Mesothelial cell of epicardium (in vitro differentiated cells): Measurements from ENCODE around the gene SMURF2. TPM values are rescaled to one million over a fixed set of nuclear protein-coding genes. Genes with fewer than 3 reads are reported as not detected.

Experiments used
- DNase-seq, 2 experiments: peaks; one replicate each; pipeline ENCODE4 v3.0.0; 2021; ENCODE audit warnings: low spot score in 2 of 2; ENCODE audit not compliant: unreplicated experiment in 2 of 2
- H3K27ac Mint-ChIP-seq: 2 replicates; pipeline ENCODE4 v1.8.0; 2021; ENCODE audit warnings: mixed read lengths
- H3K27me3 Mint-ChIP-seq: 2 replicates; pipeline ENCODE4 v1.8.0; 2021; ENCODE audit warnings: low read depth, mixed read lengths
- H3K36me3 Mint-ChIP-seq: 2 replicates; pipeline ENCODE4 v1.8.0; 2021; ENCODE audit warnings: mixed read lengths
- H3K4me1 Mint-ChIP-seq: 2 replicates; pipeline ENCODE4 v1.8.0; 2021; ENCODE audit warnings: mixed read lengths
- H3K4me3 Mint-ChIP-seq: 2 replicates; pipeline ENCODE4 v1.8.0; 2021; ENCODE audit warnings: mild to moderate bottlenecking, moderate library complexity, mixed read lengths
- H3K9me3 Mint-ChIP-seq: 2 replicates; pipeline ENCODE4 v1.8.0; 2021; ENCODE audit warnings: mixed read lengths
- CTCF ChIP-seq: fragments of 200-600 bp; sonication (generic); IDR thresholded peaks from one replicate; pipeline ENCODE4 v1.5.0; 2021; ENCODE audit warnings: antibody characterized with exemption; ENCODE audit not compliant: unreplicated experiment
- total RNA-seq: library from RNA; stranded (reverse); gene quantifications from 3 replicates; pipeline ENCODE4 v1.2.1, GENCODE V29; 2021

SMURF2 gene
- total RNA-seq, 1 donor from 2014 or later: 41.2 TPM

GRCh38 chr17:64575431-64575830 lies 86.7 kb downstream of the SMURF2 start:
- H3K27me3 Mint-ChIP-seq: no peaks in the 10 kb centered on the region
- H3K27ac Mint-ChIP-seq: no peak overlapping the region
- H3K9me3 Mint-ChIP-seq: no peaks in the 10 kb centered on the region
- peaks cover 12% of the 10 kb centered on the region for H3K36me3 Mint-ChIP-seq
- no peak overlapping the region for H3K4me3 Mint-ChIP-seq
- no peak for TF ChIP-seq CTCF
- no peaks in the 10 kb centered on the region for H3K4me1 Mint-ChIP-seq
- DNase-seq: no peak

GRCh38 chr17:64574646-64575045 lies 87.5 kb downstream of the SMURF2 start:
- Mint-ChIP-seq H3K36me3 (peaks cover 13% of the 10 kb centered on the region), H3K9me3 (no peaks in the 10 kb centered on the region), H3K27me3 (no peaks in the 10 kb centered on the region), H3K4me3 (no peak overlapping the region), H3K4me1 (no peaks in the 10 kb centered on the region), H3K27ac (no peak overlapping the region)
- DNase-seq: no peak
- no peak for TF ChIP-seq CTCF

GRCh38 chr17:64573214-64573613 lies 88.9 kb downstream of the SMURF2 start:
- Mint-ChIP-seq H3K9me3 (no peaks in the 10 kb centered on the region), H3K36me3 (peaks cover 16% of the 10 kb centered on the region), H3K27ac (peak overlapping the region; percentile 3), H3K4me1 (no peaks in the 10 kb centered on the region), H3K27me3 (no peaks in the 10 kb centered on the region), H3K4me3 (no peak overlapping the region)
- no peak for TF ChIP-seq CTCF
- no peak for DNase-seq

GRCh38 chr17:64572682-64573154 lies 89.4 kb downstream of the SMURF2 start:
- Mint-ChIP-seq H3K27me3 (no peaks in the 10 kb centered on the region), H3K4me3 (no peak overlapping the region), H3K36me3 (peaks cover 15% of the 10 kb centered on the region), H3K9me3 (no peaks in the 10 kb centered on the region), H3K27ac (peak overlapping the region; percentile 43), H3K4me1 (no peaks in the 10 kb centered on the region)
- TF ChIP-seq CTCF: no peak
- DNase-seq: no peak

- Mint-ChIP-seq H3K27ac (no peak overlapping the region), H3K27me3 (no peaks in the 10 kb centered on the region), H3K36me3 (peaks cover 14% of the 10 kb centered on the region), H3K4me1 (no peaks in the 10 kb centered on the region), H3K4me3 (no peak overlapping the region), H3K9me3 (no peaks in the 10 kb centered on the region)
- no peak for DNase-seq
- no peak for TF ChIP-seq CTCF
These were observed 90.4 kb downstream of the SMURF2 start for GRCh38 chr17:64571746-64572145.

GRCh38 chr17:64565563-64565962 lies 96.5 kb downstream of the SMURF2 start:
- no peaks in the 10 kb centered on the region for H3K27me3 Mint-ChIP-seq
- no peaks in the 10 kb centered on the region for H3K9me3 Mint-ChIP-seq
- H3K36me3 Mint-ChIP-seq: peaks cover 33% of the 10 kb centered on the region
- DNase-seq: no peak
- no peak overlapping the region for H3K27ac Mint-ChIP-seq
- no peak for TF ChIP-seq CTCF
- no peaks in the 10 kb centered on the region for H3K4me1 Mint-ChIP-seq
- no peak overlapping the region for H3K4me3 Mint-ChIP-seq
